Neural cell (in vitro differentiated cells): ENCODE data around the gene ZSWIM6.

Source experiments
- CTCF ChIP-seq: fragments of 450-650 bp; IDR thresholded peaks from 2 replicates; pipeline ENCODE4 v1.5.1; 2014; ENCODE audit warnings: antibody characterized with exemption, mild to moderate bottlenecking, moderate library complexity; ENCODE audit not compliant: poor library complexity, severe bottlenecking
- REST ChIP-seq: IDR thresholded peaks from 2 replicates; pipeline ENCODE4 v1.6.1; 2012; ENCODE audit warnings: borderline replicate concordance

GRCh38 chr5:61333954-61334867 is 2.2 kb downstream of the ZSWIM6 start:
- TF ChIP-seq CTCF (no peak), REST (peak; percentile 20)
